Suprapubic skin (tissue), 4 donors: ENCODE measurements around the gene HLCS. TPM values are rescaled to one million over a fixed set of nuclear protein-coding genes. Genes with fewer than 3 reads are reported as not detected.

Source experiments
- DNase-seq, 2 donors: peaks; one replicate each; pipeline ENCODE4 v3.0.0-alpha.2; 2019; ENCODE audit warnings: low spot score in 2 of 2
- H3K27ac ChIP-seq: fragments of 200-600 bp; sonication (generic); one replicate; pipeline ENCODE4 v1.5.1; 2019
- H3K27me3 ChIP-seq: fragments of 200-600 bp; sonication (generic); one replicate; pipeline ENCODE4 v1.5.1; 2019
- H3K36me3 ChIP-seq: fragments of 200-600 bp; sonication (generic); one replicate; pipeline ENCODE4 v1.5.1; 2019
- H3K4me1 ChIP-seq: fragments of 200-600 bp; sonication (generic); one replicate; pipeline ENCODE4 v1.5.1; 2019
- H3K4me3 ChIP-seq: fragments of 200-600 bp; sonication (generic); one replicate; pipeline ENCODE4 v1.5.1; 2019; ENCODE audit warnings: mild to moderate bottlenecking
- H3K9me3 ChIP-seq: fragments of 200-600 bp; sonication (generic); one replicate; pipeline ENCODE4 v1.5.1; 2019
- CTCF ChIP-seq, 2 donors: fragments of 200-600 bp in 1 of 2; fragments of 450-650 bp in 1 of 2; sonication (generic) in 1 of 2; IDR thresholded peaks; one replicate each; pipeline ENCODE4 v1.5.1; 2016 to 2019; ENCODE audit warnings: antibody characterized with exemption in 2 of 2, mild to moderate bottlenecking in 1 of 2, moderate library complexity in 1 of 2
- EP300 ChIP-seq: sonication (generic); formaldehyde crosslinking; IDR thresholded peaks from one replicate; pipeline ENCODE4 v1.6.1; 2017; ENCODE audit warnings: antibody characterized with exemption
- POLR2A ChIP-seq, 2 donors: fragments of 450-650 bp; IDR thresholded peaks; one replicate each; pipeline ENCODE4 v1.6.1; 2017; ENCODE audit warnings: antibody characterized with exemption in 2 of 2, mild to moderate bottlenecking in 2 of 2, moderate library complexity in 2 of 2
- POLR2AphosphoS5 ChIP-seq, 3 donors: sonication (generic); formaldehyde crosslinking; IDR thresholded peaks; one replicate each; pipeline ENCODE4 v1.6.1; 2017; ENCODE audit warnings: antibody characterized with exemption in 3 of 3
- WGBS: methylation state at CpG from one replicate; pipeline ENCODE4 v1.1.5; 2018; 5-methylcytosine and 5-hydroxymethylcytosine counted together
- total RNA-seq, 4 donors: library from RNA; depleted of rRNA; stranded (reverse); fragments of >200 nt; gene quantifications; one replicate each; pipeline ENCODE4 v1.1.0, GENCODE V29; 2016

The HLCS gene
- total RNA-seq, 4 donors from 2014 or later, result 8.4 to 16.1 (median 11.5) TPM

- Histone ChIP-seq H3K9me3 (no peaks in the 10 kb centered on the region), H3K4me3 (no peak overlapping the region), H3K27me3 (no peaks in the 10 kb centered on the region), H3K27ac (no peak overlapping the region), H3K36me3 (no peaks in the 10 kb centered on the region), H3K4me1 (no peaks in the 10 kb centered on the region)
- no peak for DNase-seq
- 71% methylated on average over 4 of the region's 4 CpGs for WGBS
- TF ChIP-seq EP300 (no peak), POLR2AphosphoS5 (IDR thresholded peaks at IDR 0.05) (no peak), CTCF (IDR thresholded peaks at IDR 0.05) (no peak), POLR2A (IDR thresholded peaks at IDR 0.05) (no peak)
Observed at GRCh38 chr21:36828891-36829515, 137.5 kb downstream of the HLCS start.

DNA sequence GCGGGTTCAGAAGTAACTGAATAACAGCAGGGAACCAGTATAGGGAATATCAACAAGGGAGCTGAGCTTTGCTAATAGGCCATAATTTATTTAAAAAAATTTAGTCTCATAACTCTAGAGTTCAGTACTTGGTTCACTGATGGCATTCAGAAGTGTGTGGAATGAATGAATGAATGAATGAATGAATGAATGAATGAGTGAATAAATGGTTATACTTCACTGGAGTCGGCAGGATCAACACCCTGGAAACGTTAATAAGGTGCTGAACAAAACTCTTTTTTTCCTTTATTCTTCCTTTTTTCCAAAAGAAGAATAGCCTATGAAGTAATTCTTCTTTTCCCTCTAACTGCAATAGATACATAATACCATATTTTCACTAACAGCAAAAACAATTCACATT, 138.3 kb downstream of the HLCS start:
- no peak for DNase-seq
- Histone ChIP-seq H3K36me3 (no peaks in the 10 kb centered on the region), H3K4me1 (no peaks in the 10 kb centered on the region), H3K9me3 (no peaks in the 10 kb centered on the region), H3K27me3 (no peaks in the 10 kb centered on the region), H3K4me3 (no peak overlapping the region), H3K27ac (no peak overlapping the region)
- TF ChIP-seq EP300, result no peak
- no peak for TF ChIP-seq CTCF (IDR thresholded peaks at IDR 0.05)
- WGBS, result 88% methylated on average over 3 of the region's 3 CpGs

DNA sequence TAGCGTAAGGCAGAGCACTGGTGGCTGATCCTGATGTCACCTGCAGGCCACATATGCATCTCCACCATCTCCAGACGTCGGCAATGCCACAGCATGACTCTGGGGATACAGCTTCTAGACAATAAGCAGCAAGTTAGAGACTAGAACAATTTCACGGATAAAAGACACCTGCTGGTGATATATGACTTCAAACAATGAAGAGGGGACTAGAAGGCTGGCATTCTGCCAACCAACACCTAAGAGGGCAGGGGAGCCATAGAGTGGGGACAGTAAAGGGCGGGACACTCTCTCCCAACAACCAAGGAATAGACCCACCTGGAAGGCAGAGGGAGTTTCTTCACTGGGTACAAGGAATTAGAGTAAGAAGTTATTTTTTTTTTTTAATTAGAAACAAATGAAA, 140.8 kb downstream of the HLCS start:
- WGBS, result 96% methylated on average over 5 of the region's 5 CpGs
- H3K4me1 ChIP-seq, result no peaks in the 10 kb centered on the region
- TF ChIP-seq POLR2AphosphoS5 (IDR thresholded peaks at IDR 0.05), result no peak
- TF ChIP-seq POLR2A (IDR thresholded peaks at IDR 0.05), result no peak
- no peak for TF ChIP-seq EP300
- no peak for TF ChIP-seq CTCF (IDR thresholded peaks at IDR 0.05)
- no peaks in the 10 kb centered on the region for H3K36me3 ChIP-seq
- no peak overlapping the region for H3K27ac ChIP-seq
- H3K27me3 ChIP-seq, result no peaks in the 10 kb centered on the region
- no peak for DNase-seq
- H3K9me3 ChIP-seq, result no peaks in the 10 kb centered on the region
- no peak overlapping the region for H3K4me3 ChIP-seq

DNA sequence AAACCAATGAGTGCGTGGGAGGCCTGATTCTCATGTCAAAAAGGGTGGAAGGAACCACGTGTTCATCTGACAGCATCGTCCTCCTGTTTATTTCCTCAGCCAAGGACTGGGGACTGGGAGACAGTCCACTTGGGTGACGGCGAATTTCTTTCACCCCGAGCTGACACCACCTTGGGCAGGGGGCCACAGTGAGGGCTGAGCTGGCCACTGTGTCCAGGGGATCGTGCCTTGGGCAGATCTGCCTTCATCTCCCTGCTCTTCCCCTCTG, 145.5 kb downstream of the HLCS start:
- Histone ChIP-seq H3K36me3 (no peaks in the 10 kb centered on the region), H3K27me3 (no peaks in the 10 kb centered on the region), H3K9me3 (no peaks in the 10 kb centered on the region), H3K4me1 (no peaks in the 10 kb centered on the region), H3K4me3 (no peak overlapping the region), H3K27ac (no peak overlapping the region)
- 77% methylated on average over 7 of the region's 7 CpGs for WGBS
- DNase-seq, result no peak
- no peak for TF ChIP-seq CTCF (IDR thresholded peaks at IDR 0.05)
- no peak for TF ChIP-seq POLR2A (IDR thresholded peaks at IDR 0.05)
- no peak for TF ChIP-seq POLR2AphosphoS5 (IDR thresholded peaks at IDR 0.05)
- TF ChIP-seq EP300, result no peak

- TF ChIP-seq CTCF (IDR thresholded peaks at IDR 0.05) (no peak), EP300 (no peak), POLR2AphosphoS5 (IDR thresholded peaks at IDR 0.05) (no peak), POLR2A (IDR thresholded peaks at IDR 0.05) (no peak)
Observed at GRCh38 chr21:36820176-36821031, 146.1 kb downstream of the HLCS start.

More at GRCh38 chr21:36820176-36821031, 146.1 kb downstream of the HLCS start:
- no peaks in the 10 kb centered on the region for H3K4me1 ChIP-seq
- H3K36me3 ChIP-seq, result no peaks in the 10 kb centered on the region
- H3K27ac ChIP-seq, result no peak overlapping the region
- DNase-seq, result no peak
- no peaks in the 10 kb centered on the region for H3K9me3 ChIP-seq
- 74% methylated on average over 15 of the region's 27 CpGs for WGBS
- no peak overlapping the region for H3K4me3 ChIP-seq
- no peaks in the 10 kb centered on the region for H3K27me3 ChIP-seq
